B cell (primary cell): ENCODE data around the gene BMF. TPM values are rescaled to one million over a fixed set of nuclear protein-coding genes. Genes with fewer than 3 reads are reported as not detected.
A peak's percentile ranks its signal among the peaks of the same experiment; 100 is the strongest.

Source experiments
- ATAC-seq: fragments of 200-7000 bp; cut with Tn5 transposase; one replicate; pipeline ENCODE4 v1.10.0; 2021; ENCODE audit warnings: low read depth, mild to moderate bottlenecking, moderate number of reproducible peaks, moderate library complexity
- CTCF ChIA-PET: fragments of 350-600 bp; sonication (Branson Sonifier 250); formaldehyde crosslinking; loops from one replicate; lab custom pipeline; 2021; ENCODE audit warnings: antibody characterized with exemption, inconsistent platforms; lab: Charles Lee
- POLR2A ChIA-PET: fragments of 350-600 bp; sonication (Branson Sonifier 250); formaldehyde crosslinking; loops from one replicate; lab custom pipeline; 2021; ENCODE audit warnings: antibody characterized with exemption; lab: Charles Lee
- DNase-seq: peaks from one replicate; pipeline ENCODE4 v3.0.0; 2013
- H2AFZ ChIP-seq: 2 replicates; pipeline ENCODE4 v1.6.1; 2012; ENCODE audit warnings: mild to moderate bottlenecking, low read depth, low read length; ENCODE audit not compliant: insufficient read depth, poor library complexity, severe bottlenecking
- H3K27ac ChIP-seq, 2 donors: 1 replicate in 1 of 2; 2 replicates in 1 of 2; pipeline ENCODE4 v1.5.1; 2012 to 2013; ENCODE audit warnings: low read length in 2 of 2, mild to moderate bottlenecking in 2 of 2, moderate library complexity in 1 of 2
- H3K27me3 ChIP-seq, 4 experiments: fragments of 200-600 bp in 1 of 4; sonication (generic) in 1 of 4; replicated peaks in 1 of 4; 1 replicate in 2 of 4; 2 replicates in 2 of 4; pipeline versions ENCODE4 v1.6.1 to v1.7.0; 2013 to 2016; ENCODE audit warnings: low read length in 3 of 4, mild to moderate bottlenecking in 2 of 4, mixed read lengths in 1 of 4, moderate library complexity in 1 of 4; ENCODE audit not compliant: insufficient read depth in 4 of 4, control insufficient read depth in 3 of 4; ENCODE audit errors: control extremely low read depth in 1 of 4
- H3K36me3 ChIP-seq, 2 experiments: replicated peaks in 1 of 2; 1 replicate in 1 of 2; 2 replicates in 1 of 2; pipeline versions ENCODE4 v1.6.1 to v1.7.1; 2013; ENCODE audit warnings: low read length in 1 of 2; ENCODE audit not compliant: insufficient read depth in 2 of 2, control insufficient read depth in 1 of 2; ENCODE audit errors: control extremely low read depth in 1 of 2, extremely low read depth in 1 of 2
- H3K4me1 ChIP-seq, 2 donors: fragments of 200-600 bp in 1 of 2; sonication (generic) in 1 of 2; 1 replicate in 1 of 2; 2 replicates in 1 of 2; pipeline versions ENCODE4 v1.5.1 to v1.6.1; 2013 to 2017; ENCODE audit warnings: low read length in 2 of 2; ENCODE audit not compliant: control insufficient read depth in 2 of 2, insufficient read depth in 2 of 2
- H3K4me2 ChIP-seq: replicated peaks from 2 replicates; pipeline ENCODE3; 2012; ENCODE audit warnings: mild to moderate bottlenecking, low read depth, low read length; ENCODE audit not compliant: poor library complexity, severe bottlenecking
- H3K4me3 ChIP-seq, 5 experiments: fragments of 200-600 bp in 1 of 5; sonication (generic) in 1 of 5; 1 replicate in 3 of 5; 2 replicates in 2 of 5; pipeline versions ENCODE4 v1.5.1 to v1.7.0; 2011 to 2016; ENCODE audit warnings: low read length in 4 of 5, mild to moderate bottlenecking in 4 of 5, low read depth in 2 of 5, control low read depth in 1 of 5, moderate library complexity in 1 of 5; ENCODE audit not compliant: insufficient read depth in 1 of 5; ENCODE audit errors: control extremely low read depth in 1 of 5, extremely low read depth in 1 of 5
- H3K79me2 ChIP-seq: fragments of 200-600 bp; sonication (generic); one replicate; pipeline ENCODE4 v1.6.0; 2016; ENCODE audit warnings: low read length; ENCODE audit not compliant: control insufficient read depth, insufficient read depth
- H3K9ac ChIP-seq: fragments of 200-600 bp; sonication (generic); 2 replicates; pipeline ENCODE4 v1.6.1; 2017; ENCODE audit warnings: mild to moderate bottlenecking, low read length, moderate library complexity
- H3K9me3 ChIP-seq, 3 donors: one replicate each; pipeline versions ENCODE4 v1.6.1 to v1.7.1; 2013; ENCODE audit warnings: low read length in 2 of 3; ENCODE audit not compliant: control insufficient read depth in 2 of 3, insufficient read depth in 1 of 3; ENCODE audit errors: control extremely low read depth in 1 of 3
- H4K20me1 ChIP-seq: 2 replicates; pipeline ENCODE4 v1.6.0; 2012; ENCODE audit warnings: mild to moderate bottlenecking, low read length; ENCODE audit not compliant: insufficient read depth, control insufficient read depth, poor library complexity, severe bottlenecking
- H3K27ac Mint-ChIP-seq: one replicate; pipeline ENCODE4 v1.8.0; 2021; ENCODE audit warnings: mixed read lengths
- H3K27me3 Mint-ChIP-seq: one replicate; pipeline ENCODE4 v1.8.0; 2021; ENCODE audit warnings: mixed read lengths
- H3K4me1 Mint-ChIP-seq: one replicate; pipeline ENCODE4 v1.8.0; 2021; ENCODE audit warnings: mixed read lengths
- H3K4me3 Mint-ChIP-seq: one replicate; pipeline ENCODE4 v1.8.0; 2021; ENCODE audit warnings: mixed read lengths
- H3K9me3 Mint-ChIP-seq: one replicate; pipeline ENCODE4 v1.8.0; 2022; ENCODE audit warnings: mixed read lengths; ENCODE audit not compliant: insufficient read depth
- EZH2 ChIP-seq: IDR thresholded peaks from 2 replicates; pipeline ENCODE4 v1.6.1; 2012; ENCODE audit warnings: borderline replicate concordance, low read depth, mild to moderate bottlenecking, moderate library complexity, low read length; ENCODE audit not compliant: insufficient read depth, poor library complexity, severe bottlenecking
- WGBS: methylation state at CpG from one replicate; pipeline ENCODE4 v1.1.5; 2013; ENCODE audit warnings: missing lambda C conversion rate; ENCODE audit not compliant: insufficient coverage; 5-methylcytosine and 5-hydroxymethylcytosine counted together
- intact Hi-C: fragments of 100-400 bp; cut with micrococcal nuclease; formaldehyde crosslinking; loops from one replicate; pipeline ENCODE4 v1.10.0; 2022
- polyA plus RNA-seq: library from polyadenylated mRNA; depleted of rRNA; stranded (reverse); fragments of >200 nt; gene quantifications from 2 replicates; pipeline ENCODE4 v1.2.3, GENCODE V29; 2012
- total RNA-seq, 2 donors: library from RNA; stranded (reverse); fragments of 120-200 nt in 1 of 2; gene quantifications; 1 replicate in 1 of 2; 2 replicates in 1 of 2; pipeline versions ENCODE4 v1.2.3 to v1.2.4, GENCODE V29; 2013 to 2022
- TF ChIP-seq, protein P1 (sequence below): fragments of 200-600 bp; IDR thresholded peaks from one replicate; pipeline ENCODE4 v1.8.0; 2022; ENCODE audit warnings: antibody characterized with exemption, mild to moderate bottlenecking

The BMF gene
- total and polyA plus RNA-seq, 2 donors (not counting 1 experiment from before 2014, with no cell fraction given), result 43.2 to 343 TPM

DNA sequence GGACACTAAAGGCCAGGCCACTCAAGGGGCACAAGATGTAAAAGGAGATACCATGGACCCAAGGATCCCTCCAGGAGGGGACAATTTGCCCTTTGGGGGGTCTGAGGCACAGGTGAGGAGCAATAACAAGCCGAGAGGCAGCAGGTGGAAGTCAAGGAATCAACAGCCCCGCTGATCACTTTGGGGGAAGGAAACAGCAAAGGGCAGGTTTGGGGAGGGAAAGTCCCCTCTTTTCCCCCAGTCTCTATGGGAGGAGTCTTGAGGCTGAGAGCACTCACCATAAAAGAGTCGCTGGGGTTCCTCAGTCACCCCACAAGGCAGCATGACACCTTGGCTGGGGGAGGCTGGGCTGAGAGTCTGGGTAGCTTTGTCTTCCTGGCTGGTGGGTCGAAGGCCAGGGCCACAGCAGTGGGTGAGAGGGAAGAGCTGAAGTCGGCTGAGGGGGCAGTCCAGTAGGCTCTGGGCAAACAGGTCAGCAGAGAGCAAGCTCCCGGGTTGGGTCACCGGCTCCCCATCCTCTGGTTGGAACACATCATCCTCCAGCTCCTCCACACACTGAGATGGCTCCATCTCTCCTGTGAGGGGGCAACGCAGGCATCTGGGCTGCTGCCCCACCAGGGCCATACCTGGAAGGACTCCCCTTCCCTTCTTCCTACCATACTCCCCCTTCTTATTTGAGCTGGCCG, 3.0 kb downstream of the BMF start:
- peak overlapping the region; percentile 97 to 98 for H3K27ac ChIP-seq
- TF ChIP-seq, protein P1, sequence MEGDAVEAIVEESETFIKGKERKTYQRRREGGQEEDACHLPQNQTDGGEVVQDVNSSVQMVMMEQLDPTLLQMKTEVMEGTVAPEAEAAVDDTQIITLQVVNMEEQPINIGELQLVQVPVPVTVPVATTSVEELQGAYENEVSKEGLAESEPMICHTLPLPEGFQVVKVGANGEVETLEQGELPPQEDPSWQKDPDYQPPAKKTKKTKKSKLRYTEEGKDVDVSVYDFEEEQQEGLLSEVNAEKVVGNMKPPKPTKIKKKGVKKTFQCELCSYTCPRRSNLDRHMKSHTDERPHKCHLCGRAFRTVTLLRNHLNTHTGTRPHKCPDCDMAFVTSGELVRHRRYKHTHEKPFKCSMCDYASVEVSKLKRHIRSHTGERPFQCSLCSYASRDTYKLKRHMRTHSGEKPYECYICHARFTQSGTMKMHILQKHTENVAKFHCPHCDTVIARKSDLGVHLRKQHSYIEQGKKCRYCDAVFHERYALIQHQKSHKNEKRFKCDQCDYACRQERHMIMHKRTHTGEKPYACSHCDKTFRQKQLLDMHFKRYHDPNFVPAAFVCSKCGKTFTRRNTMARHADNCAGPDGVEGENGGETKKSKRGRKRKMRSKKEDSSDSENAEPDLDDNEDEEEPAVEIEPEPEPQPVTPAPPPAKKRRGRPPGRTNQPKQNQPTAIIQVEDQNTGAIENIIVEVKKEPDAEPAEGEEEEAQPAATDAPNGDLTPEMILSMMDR, result no peak
- TF ChIP-seq EZH2, result no peak
- peaks cover 49% of the 10 kb centered on the region for H3K79me2 ChIP-seq
- 55% methylated on average over 7 of the region's 9 CpGs for WGBS
- H4K20me1 ChIP-seq, result no peaks in the 10 kb centered on the region
- Mint-ChIP-seq H3K4me1 (peaks cover 75% of the 10 kb centered on the region), H3K4me3 (peak overlapping the region; percentile 90), H3K27ac (peak overlapping the region; percentile 97), H3K27me3 (no peaks in the 10 kb centered on the region), H3K9me3 (no peaks in the 10 kb centered on the region)
- peak overlapping the region in 4 of 5 experiments; percentile 7 to 57 (median 23) for H3K4me3 ChIP-seq
- peaks cover 0 to 36% of the 10 kb centered on the region in 2 experiments for H3K36me3 ChIP-seq
- H3K27me3 ChIP-seq, result no peaks in the 10 kb centered on the region
- H3K9ac ChIP-seq, result peak overlapping the region; percentile 52
- ChIA-PET CTCF (interaction anchor here (0.8 to 33.4 kb wide), 29 partner anchors 8 to 318 kb away, joined by 3 to 934 read pairs (median 10); partner anchors contain the start of genes BUB1B, PLCB2 and SRP14), POLR2A (interaction anchor here (0.5 to 15.7 kb wide), 18 partner anchors 9 to 202 kb away, joined by 3 to 324 read pairs (median 6); partner anchors contain the start of genes PLCB2 and SRP14)
- H3K4me1 ChIP-seq, result peaks cover 82 to 88% of the 10 kb centered on the region in 2 donors
- peak overlapping the region; percentile 76 for H3K4me2 ChIP-seq
- no peak overlapping the region for H2AFZ ChIP-seq
- no peaks in the 10 kb centered on the region for H3K9me3 ChIP-seq
- ATAC-seq, result peak; percentile 8
- intact Hi-C loops, result loop anchor here (1.0 to 5.0 kb wide), 5 partner anchors 13 to 217 kb away; partner anchors contain the start of genes EIF2AK4 and INAFM2
- peak; percentile 76 for DNase-seq
